ENCODE data around the gene EXO1.
A peak's percentile ranks its signal among the peaks of the same experiment; 100 is the strongest.
"Not testable (repeated sequence)": the region's sequence is repeated elsewhere in the genome, so short reads cannot be mapped to it uniquely, and the experiment has no call there.

The EXO1 gene

DNA sequence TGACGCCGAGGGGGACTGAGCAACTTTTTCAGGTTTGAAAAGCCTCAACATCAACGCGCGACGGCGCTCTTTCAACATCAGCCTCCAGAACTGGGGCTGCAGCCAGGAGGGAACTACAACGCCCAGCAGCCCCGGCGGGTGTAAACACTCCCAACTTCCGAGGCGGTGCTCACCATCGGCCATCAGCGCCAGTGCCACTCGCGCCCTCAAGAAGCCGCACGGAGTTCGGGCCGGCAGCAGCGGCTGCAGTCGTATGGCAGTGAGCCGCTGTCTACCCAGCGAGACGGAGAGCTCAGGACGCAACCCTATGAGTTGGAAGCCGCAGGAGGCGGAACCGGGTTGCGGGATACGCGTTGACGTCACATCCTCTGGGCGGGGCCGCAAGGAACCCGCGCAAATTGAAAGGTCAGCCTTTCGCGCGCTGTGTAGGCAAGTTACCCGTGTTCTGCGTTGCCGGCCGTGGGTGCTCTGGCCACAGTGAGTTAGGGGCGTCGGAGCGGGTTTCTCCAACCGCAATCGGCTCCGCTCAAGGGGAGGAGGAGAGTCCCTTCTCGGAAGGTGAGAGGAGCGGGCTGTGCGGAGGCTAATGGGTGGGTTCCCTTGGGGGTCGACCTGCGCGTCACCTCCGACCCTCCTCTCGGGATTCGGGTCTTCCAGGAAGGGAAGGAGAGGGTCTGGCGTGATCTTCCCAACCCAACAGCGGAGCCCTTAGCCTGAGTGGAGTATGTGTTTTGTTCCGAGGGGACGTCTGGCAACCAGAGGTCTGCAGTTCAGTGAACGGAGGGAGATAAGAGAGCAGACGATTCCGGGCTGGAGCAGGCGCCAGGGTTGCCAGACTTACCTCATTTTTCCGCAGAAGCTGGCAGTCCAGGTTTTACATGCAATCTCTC lies at the start of gene EXO1:
Gene EXO1 (plus strand): TSS at position 409 of the 890 bp plus-strand sequence. CDS start 2,222 bp downstream, outside the sequence.
- peak; percentile 92 for DNase-seq

DNA sequence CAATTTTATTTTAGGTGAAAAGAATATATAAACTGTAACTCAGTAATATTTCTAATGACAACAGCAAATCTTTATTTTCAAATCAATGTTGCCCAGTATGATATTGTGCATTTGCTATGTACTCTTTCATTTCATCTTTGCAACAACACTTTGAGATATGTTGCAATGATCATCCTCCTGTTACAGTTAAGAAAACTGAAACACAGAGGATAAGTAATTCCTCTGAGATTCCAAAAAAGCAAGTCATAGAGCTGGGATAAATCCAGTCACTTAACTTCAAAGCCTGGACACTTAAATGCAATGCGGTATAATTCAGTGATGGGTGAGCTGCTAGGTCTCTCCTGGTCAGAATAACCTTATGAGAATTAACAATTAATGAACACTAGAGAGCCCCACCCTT lies 48.6 kb upstream of the EXO1 start:
- DNase-seq = no peak

DNA sequence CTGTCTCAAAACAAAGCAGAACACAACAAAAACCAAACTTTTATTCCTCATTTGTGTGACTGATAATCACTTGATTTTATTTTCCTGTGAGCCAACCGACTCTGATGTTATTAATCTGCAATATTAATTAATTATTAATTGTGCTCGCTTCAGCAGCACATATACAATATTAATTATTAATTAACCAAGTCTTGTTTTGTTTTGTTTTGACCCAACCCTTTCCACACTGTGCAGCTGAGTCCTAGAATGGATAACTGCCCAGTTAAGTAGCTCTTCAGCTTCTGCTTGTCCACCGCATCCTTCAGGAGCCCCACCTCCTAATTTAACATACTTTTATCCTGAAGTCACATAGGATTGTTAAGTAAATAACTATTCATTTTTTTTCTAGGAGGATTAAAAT lies 47.4 kb upstream of the EXO1 start:
- no peak for DNase-seq

- no peak for DNase-seq
Observed at GRCh38 chr1:241802863-241803262, 45.1 kb upstream of the EXO1 start.

GRCh38 chr1:241804706-241805105 lies 43.3 kb upstream of the EXO1 start:
- DNase-seq = not testable (repeated sequence)

- no peak for DNase-seq
Observed at GRCh38 chr1:241808265-241808664, 39.7 kb upstream of the EXO1 start.

DNA sequence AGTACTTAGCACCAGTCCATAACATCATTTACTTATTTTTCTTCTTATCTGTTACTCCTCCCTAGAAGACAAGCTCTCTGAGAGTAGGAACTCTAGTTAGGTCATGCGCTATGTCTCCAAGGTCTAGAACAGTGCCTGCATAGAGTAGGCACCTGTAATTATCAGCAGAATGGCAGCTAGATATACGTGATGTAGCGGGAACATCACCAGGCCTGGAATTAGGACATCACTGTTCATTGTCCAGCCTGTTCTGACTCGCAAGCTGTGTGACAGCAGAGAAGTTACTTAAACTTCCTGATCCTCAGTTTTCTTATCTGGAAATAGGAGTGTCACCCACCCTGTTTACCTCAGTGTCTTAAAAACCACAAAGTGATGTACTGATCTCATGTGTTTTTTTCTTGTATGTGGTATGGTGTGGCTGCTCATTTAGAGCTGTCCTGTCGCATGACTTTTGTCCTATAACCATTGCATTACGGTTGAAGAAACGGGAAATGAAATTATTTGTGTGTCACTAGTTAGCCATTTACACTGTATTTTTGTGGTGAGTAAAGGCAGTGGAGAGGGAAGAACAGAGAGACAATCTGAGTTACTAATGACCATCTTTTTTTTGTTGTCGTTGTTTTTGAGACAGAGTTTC lies 37.1 kb upstream of the EXO1 start:
- no peak for DNase-seq

DNA sequence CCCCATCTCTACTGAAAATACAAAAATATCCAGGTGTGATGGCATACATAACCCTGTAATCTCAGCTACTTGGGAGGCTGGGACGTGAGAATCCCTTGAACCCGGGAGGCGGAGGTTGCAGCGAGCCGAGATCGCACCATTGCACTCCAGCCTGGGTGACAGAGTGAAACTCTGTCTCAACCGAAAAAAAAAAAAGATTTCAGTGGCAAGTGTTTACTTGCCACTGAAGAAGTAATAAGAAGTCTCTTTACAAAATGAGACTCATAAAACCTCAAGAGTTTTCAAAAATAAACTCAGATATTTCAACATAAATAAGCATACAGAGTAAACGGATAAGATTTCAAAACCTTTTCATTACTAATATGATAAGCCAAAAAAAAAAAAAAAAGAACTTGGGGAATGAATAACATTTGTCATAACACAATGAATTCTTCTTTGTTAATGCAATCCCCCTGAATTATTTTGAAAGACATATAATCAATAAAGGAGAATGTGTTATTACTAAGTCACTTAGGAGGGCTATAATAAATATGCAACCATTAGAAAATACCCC lies 34.2 kb upstream of the EXO1 start:
- DNase-seq = no peak

GRCh38 chr1:241816008-241816407 lies 32.0 kb upstream of the EXO1 start:
- DNase-seq = no peak

- DNase-seq = no peak
Observed at GRCh38 chr1:241817331-241817792, 30.6 kb upstream of the EXO1 start.

GRCh38 chr1:241817956-241818612 lies 29.9 kb upstream of the EXO1 start:
- no peak for DNase-seq

DNA sequence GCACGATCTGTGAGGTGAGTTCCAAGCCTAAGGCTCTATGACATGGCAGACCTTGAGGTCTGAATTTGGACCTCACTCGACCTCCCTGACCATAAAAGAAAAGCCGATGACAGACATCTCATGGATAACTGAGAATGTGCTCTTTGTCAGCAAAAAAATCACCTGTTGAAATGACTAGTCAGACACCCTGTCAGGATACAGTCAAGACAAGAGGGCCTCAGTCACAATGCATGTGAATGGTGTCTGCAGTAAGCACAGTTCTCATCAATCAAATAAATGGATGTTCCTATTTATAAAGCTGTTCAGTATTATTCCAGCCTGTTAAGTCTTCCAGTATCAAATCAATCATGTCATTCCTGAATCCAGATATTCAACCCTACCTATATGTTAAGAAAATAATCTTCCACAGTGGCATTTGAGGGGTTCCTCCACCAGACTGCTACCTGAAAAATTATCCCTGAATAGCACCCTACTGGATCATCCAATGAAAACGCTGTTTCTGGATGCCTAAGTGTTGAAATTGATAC lies 28.6 kb upstream of the EXO1 start:
- no peak for DNase-seq

DNA sequence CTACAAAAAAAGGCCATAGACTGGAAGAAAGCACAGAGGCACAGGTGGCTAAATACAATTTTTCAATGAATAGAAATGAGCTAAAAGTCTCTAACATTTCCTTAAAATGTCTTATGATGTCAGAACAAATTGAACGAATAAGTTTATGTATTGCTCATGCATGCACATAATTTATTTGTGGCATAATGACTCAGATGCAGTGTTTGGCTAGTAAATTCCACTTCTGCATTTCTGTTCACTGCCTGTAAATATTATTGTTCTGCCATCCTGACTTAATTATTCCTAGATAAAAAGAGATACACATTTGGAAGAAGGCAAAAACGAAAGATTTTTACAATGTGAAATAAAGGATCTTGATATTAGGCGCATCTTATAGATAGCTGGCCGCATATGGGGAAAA lies 26.6 kb upstream of the EXO1 start:
- DNase-seq = no peak

- DNase-seq = no peak
Observed at GRCh38 chr1:241822846-241823245, 25.2 kb upstream of the EXO1 start.

DNA sequence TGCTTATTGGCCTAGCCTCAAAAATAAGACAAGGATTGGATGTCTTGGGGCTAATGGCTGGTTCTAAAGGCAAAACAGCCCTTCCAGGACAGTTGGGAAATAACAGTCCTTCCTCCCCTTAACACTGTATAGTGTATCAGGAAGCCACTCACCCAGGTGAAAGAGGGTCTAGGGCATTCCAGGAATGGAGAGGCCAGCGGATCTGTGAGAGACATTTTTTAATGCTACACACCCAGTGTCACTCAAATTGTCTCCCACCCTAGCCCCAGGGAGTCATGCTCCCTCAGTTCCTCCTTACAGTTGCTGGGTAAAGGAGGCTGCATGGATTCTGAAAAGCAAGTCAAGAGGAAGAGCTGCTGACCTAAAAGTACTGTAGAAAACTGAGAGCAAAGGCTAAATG lies 24.1 kb upstream of the EXO1 start:
- DNase-seq = no peak

DNA sequence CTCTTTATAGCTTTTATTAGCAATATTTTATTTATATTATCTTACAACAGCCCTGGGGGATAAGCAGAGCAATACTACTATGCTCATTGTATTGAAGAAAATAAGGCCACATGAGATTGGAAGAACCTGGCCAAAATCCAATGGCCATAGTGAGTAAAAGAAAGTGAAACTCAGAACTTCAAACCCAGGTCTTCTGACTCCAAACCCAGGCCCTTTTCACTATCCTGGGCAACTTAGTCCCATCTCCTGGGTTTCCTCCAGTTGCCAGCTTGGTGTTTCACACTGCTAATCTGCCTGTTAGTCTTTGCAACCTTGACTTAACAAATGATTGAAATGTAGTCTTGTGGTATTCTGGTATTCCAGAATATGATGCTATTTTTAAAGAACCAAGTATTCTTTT lies 22.4 kb upstream of the EXO1 start:
- no peak for DNase-seq

DNA sequence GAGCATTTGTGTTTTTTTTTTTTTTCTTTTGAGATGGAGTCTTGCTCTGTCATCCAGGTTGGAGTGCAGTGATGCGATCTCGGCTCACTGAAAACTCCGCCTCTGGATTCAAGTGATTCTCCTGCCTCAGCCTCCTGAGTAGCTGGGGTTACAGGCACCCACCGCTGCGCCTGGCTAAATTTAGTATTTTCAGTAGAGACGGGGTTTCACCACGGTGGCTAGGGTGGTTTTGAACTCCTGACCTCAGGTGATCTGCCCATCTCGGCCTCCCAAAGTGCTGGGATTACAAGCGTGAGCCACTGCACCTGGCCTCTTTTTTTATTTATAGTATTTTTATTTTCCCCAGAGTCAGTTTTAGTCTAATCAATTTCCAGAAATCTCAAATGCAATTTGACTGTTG lies 21.4 kb upstream of the EXO1 start:
- DNase-seq = not testable (repeated sequence)

- no peak for DNase-seq
Observed at GRCh38 chr1:241827264-241827663, 20.7 kb upstream of the EXO1 start.

DNA sequence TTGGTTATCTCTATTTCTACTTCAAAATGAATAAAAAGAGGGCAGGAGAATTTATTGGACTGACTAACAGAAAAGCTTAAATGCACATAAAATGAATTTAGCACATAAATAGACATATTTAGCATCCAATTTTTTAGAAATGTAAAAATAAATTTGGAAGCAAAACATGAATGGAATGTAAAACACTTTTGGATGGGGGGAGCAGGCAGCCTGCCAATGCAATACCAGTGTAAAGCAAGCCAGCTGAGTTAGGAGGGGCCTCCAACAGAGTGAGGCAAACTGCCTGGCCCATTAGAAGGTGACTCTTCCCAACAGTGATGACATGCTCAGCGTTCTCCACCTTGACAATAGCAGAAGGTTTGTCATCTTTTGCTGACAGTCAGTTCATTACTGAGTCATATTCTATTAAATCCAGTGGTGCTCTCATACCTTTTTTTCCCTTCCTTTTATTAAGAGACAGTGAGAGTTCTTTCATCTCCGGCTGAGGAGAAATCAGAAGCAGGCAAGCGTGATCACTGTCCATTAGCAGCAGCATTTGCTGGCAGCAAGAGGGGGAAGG lies 19.5 kb upstream of the EXO1 start:
- no peak for DNase-seq

DNA sequence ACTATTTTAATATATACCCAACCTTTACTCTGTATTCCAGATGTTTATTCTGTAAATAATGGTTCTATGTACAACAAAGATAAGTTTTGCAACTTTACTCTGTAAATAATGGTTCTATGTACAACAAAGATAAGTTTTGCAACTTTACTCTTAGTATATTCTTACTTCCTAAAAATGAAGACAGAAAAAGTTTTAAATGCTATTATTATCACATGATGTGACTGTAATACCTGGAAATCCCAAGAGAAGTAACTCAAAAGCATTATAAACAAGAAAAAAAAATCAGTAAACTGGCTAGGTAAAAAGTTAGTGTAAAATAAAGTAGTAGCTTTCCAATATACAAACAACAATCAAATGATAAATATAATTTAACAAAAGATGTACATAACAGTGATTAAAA lies 18.5 kb upstream of the EXO1 start:
- no peak for DNase-seq

- DNase-seq = no peak
Observed at GRCh38 chr1:241834733-241835377, 13.1 kb upstream of the EXO1 start.

DNA sequence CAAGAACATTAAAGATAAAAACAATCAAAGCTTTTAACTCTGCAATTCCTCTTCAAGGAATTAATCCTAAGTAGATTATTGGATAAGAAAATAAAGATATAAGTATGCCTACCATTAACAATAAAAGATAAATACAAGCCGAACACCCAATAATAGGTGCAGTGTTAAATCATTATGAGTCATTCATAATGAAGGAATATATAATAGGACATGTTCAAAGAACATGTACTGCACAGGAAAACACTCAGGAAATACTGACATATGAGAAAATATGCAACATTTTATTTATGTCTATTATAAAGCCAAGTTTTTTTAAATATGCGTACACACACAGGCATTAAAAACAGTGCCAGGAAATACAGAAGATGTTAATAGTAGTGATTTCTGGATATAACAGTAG lies 11.1 kb upstream of the EXO1 start:
- no peak for DNase-seq

Data from stimulated activated CD4-positive, alpha-beta T cell treated with anti-CD3 and anti-CD28 coated beads, Interleukin-15, amount 100 ng/mL, for 24 hours (primary cell).